HG03521 (cell line): ENCODE measurements around the gene RASGRF1.
"Not testable (repeated sequence)": the region's sequence is repeated elsewhere in the genome, so short reads cannot be mapped to it uniquely, and the experiment has no call there.

Experiments
- ATAC-seq: cut with Tn5 transposase; IDR thresholded peaks from one replicate; pipeline ENCODE4 v1.9.1; 2021; ENCODE audit warnings: mild to moderate bottlenecking, moderate library complexity; ENCODE audit not compliant: unreplicated experiment

RASGRF1 gene, protein sequence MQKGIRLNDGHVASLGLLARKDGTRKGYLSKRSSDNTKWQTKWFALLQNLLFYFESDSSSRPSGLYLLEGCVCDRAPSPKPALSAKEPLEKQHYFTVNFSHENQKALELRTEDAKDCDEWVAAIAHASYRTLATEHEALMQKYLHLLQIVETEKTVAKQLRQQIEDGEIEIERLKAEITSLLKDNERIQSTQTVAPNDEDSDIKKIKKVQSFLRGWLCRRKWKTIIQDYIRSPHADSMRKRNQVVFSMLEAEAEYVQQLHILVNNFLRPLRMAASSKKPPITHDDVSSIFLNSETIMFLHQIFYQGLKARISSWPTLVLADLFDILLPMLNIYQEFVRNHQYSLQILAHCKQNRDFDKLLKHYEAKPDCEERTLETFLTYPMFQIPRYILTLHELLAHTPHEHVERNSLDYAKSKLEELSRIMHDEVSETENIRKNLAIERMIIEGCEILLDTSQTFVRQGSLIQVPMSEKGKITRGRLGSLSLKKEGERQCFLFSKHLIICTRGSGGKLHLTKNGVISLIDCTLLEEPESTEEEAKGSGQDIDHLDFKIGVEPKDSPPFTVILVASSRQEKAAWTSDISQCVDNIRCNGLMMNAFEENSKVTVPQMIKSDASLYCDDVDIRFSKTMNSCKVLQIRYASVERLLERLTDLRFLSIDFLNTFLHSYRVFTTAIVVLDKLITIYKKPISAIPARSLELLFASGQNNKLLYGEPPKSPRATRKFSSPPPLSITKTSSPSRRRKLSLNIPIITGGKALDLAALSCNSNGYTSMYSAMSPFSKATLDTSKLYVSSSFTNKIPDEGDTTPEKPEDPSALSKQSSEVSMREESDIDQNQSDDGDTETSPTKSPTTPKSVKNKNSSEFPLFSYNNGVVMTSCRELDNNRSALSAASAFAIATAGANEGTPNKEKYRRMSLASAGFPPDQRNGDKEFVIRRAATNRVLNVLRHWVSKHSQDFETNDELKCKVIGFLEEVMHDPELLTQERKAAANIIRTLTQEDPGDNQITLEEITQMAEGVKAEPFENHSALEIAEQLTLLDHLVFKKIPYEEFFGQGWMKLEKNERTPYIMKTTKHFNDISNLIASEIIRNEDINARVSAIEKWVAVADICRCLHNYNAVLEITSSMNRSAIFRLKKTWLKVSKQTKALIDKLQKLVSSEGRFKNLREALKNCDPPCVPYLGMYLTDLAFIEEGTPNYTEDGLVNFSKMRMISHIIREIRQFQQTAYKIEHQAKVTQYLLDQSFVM (N-terminal part only)

DNA sequence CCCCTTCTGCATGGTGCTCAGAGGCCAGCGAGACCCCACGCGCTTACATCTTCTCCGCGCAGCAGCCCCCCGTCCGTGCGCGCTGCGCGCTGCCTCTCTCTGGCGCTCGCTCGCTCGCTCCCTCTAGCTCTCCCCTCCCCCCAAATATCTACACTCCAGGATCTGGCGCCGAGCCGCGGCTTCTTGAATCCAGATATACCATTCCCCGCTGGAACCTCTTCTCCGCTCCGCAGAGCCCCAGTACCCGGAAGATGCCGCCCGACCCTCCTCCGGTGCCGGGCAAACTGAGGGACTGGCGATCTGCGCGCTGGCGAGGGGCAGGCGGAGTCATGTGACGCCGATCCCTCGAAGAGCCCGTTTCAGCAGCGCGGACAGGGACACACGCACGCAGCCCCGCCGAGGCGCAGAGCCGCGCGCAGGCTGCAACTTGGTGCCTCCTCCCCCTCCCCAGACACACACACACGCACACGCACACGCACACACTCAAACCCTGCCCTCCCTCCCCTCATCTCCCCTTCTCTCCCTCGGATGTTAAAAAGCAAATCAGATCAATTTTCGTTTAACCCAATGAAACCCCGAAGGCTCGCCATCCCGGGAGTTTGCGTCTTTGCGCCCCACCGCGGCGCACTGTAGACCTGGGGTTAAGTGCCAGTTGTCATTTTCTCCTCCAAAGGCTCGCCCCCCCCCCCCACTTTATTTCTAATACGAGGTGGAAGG is at the start of gene RASGRF1:
Gene RASGRF1, minus strand, starts transcription at position 294 of the 717 bp plus-strand sequence. Its CDS starts 282 bp downstream, at position 12.
- no peak for ATAC-seq

DNA sequence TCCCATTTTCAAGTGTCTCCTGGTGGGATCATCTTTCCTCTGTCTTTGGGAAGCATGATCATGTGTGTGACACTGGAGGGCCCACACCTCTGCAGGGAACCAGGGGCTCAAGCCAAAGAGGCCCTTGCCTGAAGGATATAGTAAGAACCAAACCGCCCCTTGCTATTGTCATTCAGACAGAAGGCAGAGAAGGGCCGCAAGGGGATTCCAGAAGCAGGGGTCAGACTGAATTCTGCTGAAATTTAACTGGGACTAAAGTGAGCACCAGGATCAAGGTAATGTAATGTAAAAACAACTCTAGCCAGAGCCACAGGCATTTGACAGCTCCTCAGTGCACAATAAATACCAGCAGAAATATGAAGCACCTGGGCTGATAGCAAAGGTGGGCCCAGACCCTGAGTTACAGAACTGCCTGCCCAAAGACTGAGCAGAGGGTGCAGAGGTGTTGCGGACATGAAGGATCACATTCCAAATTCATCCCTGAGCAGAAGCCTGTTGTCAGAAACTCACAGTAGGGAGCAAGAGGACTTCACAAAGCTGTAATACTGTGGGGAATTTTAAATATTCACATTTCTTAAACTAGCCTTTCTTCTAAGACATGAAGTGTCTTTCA is 46.0 kb upstream of the RASGRF1 start:
- ATAC-seq: no peak

DNA sequence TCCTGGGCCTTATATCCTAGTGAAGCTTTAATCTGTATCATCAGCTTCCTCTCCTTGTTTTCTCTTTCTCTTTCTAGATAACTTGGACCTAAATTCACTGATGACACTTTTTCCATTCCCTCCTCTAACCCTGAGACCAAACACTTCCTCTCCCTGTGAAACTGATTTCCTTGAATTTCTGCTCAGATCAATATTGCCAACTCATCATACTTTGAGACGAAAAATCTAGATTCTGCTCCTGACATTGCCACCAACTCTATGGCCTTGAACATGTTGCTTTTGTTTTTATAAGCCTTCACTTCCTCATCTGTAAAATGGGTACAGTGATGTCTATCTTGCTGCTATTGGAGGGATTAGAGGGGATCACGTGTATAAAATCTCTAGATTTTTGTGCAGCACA is 42.7 kb upstream of the RASGRF1 start:
- no peak for ATAC-seq

DNA sequence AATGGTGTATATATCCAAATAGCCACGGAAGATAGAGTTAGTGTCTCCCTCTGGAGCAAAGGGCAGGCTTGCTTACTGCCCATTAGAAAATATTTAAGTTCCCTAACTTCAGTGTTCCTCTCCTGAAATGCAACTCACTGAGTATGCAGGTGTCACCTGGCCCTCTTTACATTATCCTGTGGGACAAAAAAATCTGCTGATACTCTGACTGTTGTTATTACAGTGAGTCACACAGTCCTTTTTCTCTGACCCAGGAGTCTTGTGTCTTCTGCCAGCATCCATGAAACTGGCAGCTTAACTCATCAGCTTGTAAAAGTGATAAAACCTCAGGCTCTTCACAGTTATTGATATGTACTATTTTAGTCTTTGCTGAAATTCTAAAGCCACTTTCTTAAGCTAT is 42.2 kb upstream of the RASGRF1 start:
- no peak for ATAC-seq

DNA sequence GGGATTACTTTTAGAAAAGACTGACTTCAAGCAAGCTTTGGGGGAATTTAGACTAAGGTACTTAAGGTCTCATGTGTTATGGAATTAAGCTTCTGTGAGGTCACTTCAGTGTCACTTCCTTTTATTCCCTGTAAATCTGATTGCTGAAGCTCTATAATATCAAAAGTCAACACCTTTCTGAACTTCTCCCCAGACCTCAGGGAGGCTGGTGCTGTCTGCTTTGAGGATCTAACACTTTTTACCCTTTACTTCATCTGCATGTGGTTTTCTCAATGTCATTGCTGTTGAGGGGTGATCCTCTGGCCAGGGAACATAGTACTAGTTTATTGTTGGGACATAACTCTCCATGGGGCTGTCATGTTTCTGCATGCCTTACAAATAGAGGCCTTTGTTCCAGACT is 41.8 kb upstream of the RASGRF1 start:
- no peak for ATAC-seq

DNA sequence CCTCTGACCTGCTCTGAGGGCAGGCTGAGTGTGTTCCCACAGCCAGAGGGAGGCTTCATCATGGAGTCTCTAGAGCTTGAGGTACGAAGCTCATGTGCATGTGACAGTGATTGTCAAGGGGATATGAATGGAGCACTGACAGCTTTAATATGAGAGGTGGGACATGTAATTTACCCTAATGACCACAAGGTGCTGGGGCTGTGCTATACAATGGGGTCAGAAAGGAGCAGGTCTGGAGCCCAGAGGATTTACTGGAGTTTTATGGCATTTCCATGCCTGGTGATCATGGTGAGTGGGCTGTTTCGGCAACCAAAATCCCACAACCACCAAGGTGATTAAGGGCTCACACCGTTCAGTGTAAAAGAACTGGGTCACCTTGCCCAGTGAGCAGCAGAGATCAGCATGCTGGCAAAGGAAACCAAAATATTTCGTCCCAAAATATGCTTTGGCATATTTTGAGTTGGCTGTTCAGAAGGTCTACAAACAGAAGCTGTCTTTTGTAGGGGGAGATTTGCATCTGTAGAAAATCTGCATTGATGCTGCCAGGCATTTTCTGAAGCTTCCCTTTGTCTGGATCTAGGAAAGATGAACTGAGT is 40.1 kb upstream of the RASGRF1 start:
- ATAC-seq: no peak

DNA sequence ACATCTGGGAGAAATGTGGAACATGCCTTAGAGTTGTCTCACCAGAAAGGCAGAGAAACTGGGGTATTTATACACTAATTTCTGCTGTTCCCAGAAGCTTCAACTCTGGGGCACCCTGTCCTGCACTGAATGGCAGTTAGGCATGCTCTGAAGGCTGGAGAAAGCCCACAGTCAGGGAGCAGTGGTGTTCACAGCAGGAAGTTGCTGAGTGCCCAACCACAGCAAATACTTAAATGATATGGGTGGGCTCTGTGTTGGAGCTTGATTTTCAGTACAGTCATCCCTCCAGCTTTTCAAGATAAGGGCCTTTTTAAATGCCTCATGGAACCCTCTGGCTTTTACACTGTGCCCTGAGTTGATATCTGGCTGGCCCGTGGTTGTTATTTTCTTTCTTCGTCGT is 38.7 kb upstream of the RASGRF1 start:
- ATAC-seq: no peak

DNA sequence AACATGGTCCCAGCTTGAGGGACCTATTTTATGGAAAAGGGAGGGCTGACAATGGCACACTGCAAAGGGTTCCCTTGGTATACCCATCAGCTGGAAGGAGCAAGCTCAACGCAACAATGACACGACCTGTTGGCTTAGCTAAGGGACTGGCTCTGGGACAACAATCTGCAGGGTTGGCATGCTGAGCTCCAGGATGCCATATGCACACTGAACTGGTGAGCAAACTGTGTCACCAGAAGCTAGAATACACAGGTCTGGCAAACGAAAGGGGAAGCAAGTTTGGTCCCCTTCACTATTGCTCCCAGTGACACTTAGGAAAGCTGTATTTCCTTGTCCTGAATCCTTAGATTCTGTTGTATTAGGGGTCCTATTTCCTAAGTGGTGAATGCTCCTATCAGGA is 38.0 kb upstream of the RASGRF1 start:
- ATAC-seq: no peak

DNA sequence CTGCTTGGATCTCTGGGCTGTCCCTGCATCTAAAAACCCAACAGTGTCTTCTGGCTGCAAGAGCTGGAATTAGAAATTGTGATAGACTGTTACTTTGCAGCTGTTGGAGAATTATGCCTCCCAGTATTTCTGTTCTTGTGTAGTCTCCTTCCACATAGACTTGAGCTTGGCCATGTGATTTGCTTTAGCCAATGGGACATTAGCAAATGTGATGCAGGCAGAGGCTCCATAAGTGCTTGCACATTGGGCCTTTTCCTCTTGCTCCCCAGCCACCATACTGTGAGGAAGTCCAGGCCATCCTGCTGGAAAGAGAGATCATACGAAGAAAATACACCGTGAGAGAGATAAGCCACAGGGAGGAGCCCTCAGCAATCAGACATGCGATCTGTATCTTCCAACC is 33.8 kb upstream of the RASGRF1 start:
- ATAC-seq: no peak

DNA sequence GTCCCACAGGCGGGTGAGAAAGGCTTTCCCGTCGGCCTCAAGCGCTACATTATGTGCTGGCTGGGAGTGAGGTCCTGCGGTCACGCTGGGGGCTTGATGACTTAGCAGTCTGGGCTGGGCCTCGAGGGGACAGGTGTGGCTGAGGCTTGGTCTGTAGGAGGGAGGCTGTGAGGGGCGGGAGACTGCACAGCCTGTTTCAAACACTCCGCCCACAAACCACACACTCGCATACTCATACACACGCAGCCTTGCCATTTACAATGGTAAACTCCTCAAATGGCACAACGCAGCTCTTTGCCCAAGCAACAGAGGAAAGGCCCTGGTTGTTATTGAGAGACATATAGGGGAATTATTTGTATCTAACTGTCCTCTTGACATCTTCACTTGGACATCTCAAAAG is 32.4 kb upstream of the RASGRF1 start:
- no peak for ATAC-seq

DNA sequence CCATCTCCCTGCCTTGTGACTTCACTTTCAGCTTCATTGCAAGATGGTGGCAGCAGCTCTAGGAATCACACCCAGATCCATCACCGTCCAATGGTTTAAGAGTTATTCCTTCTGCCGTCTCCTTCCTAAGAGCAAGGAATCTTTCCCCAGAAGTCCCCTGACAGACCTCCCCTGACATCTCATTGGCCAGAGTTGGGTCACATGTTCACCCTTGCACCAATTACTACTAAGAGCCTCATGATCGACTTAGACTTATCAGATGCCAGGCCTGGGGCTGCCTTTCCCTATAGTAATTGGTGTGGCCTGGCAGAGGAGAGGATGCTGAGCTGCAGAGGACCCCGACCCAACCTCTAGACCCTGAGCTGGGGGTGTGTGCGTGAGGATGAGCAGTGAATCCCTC is 31.8 kb upstream of the RASGRF1 start:
- ATAC-seq: no peak

DNA sequence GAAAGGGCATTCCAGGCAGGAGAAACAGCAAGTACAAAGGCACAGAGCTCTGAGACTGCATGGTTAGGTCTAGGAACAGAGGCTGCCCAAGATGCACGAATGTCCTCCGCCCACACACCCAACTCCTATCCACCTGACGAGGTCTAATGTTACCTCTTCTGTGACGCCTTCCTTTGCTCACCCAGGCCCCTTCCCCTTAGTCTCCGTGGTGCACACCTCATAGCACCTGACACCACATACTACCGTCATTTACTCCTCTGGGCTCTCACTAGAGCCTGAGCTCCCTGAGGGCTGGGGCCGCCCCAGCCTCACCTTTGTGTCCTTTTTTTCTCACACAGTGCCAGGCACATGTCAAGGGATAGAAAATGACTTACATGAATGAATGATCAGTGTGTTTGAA is 31.0 kb upstream of the RASGRF1 start:
- no peak for ATAC-seq

DNA sequence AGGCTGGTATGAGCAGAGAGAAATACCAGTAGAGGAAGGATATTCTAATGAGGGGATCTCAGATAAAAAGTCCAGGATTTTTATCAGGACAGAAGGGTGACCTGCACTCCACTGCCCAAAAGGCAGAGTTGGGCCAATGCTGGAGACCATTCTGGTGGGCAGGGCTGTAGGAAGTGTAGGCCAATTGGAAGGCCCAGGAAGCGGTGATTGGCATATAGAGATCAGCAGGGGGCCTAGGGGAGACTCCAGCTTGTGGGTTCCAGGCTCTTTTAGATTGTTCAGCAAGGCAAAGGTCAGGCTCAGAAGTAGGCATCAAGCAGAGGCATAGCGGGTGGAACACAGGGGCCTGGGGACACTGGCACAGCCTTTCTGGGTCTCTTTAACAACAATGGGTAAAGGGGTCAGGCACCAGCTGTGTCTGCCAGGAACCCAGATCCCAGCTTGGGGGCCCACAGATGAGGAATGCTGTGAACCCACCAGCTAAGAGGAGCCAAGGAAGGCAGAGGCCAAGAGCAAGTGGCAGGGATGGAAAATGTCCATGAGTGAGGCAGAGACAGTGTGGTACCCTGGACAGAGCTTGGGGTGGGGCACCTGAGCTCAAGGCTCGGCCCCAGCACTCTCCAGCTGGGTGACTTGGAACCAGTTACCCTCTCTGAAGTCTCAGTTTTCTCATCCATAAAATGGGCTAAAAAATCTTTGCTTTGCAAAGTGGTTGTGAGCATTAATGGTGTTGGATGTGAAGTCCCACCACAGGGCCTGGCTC is 27.0 kb upstream of the RASGRF1 start:
- ATAC-seq: no peak

DNA sequence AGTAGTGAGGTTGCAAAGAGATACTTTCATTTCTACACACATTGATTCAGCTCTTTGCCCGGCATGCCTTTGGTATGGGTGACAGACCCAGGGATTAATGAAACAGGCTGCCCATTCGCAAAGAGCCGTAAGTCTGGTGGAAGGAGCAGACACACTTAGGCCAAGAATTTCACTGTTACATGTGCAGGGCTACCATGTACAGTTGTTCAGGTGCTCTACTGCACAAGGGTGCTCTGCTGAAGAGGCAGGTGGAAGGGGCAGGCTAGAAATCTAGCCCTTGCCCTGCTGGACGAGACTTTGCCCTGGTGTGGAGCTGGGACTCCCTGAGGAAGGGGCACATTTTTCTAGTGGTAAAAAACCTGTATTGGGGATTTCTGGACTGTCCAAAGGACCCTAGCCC is 26.2 kb upstream of the RASGRF1 start:
- ATAC-seq: no peak

DNA sequence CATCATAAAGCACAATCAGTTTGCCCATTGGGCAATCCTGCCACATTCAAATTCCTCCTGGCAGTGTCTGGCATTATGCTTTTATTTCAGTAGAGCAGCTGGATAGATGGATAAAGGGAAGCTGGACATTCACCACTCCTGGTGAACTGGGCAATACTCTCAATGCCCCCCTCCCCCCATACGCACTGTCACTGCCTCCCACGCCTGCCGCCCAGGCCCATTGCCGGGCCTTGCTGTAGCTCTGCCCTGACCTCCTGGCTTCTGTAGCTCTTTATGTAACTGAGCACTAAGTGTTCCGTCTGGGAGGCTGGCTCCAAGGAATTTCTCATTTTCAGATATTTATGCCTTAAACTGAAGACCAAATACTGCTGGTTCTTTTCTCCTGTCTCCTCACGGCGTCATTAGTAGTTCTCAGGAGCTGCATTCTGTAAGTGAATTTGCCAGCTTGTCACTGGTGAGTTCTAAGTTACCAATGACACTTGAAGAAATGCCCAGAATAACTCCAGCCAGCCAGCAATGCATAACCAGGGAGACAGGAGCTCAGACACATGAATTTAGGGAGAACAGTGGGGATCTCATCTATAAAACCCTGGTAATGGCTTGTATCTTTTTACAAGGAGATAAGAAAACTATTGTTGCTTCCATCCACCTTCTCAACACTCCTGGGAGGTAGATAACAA is 25.5 kb upstream of the RASGRF1 start:
- no peak for ATAC-seq

DNA sequence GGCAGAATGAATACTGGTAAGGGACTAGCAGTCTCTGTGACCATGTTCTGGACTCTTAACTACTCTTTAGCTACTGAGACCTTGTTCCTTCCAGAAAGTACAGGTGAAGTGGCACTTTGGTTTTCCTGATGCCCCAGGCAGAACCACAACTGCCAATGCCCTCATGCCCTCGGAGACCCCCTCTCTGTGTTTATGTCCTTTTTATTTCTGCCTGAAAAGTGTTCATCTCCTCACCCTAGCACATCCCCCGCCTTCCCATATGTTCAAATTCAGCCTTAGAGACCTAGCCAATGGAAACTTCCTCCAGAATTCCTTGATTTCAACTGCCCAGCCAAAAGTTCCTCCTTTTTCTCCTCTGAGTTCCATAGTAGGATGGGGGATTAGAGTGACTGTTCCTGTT is 23.3 kb upstream of the RASGRF1 start:
- no peak for ATAC-seq

DNA sequence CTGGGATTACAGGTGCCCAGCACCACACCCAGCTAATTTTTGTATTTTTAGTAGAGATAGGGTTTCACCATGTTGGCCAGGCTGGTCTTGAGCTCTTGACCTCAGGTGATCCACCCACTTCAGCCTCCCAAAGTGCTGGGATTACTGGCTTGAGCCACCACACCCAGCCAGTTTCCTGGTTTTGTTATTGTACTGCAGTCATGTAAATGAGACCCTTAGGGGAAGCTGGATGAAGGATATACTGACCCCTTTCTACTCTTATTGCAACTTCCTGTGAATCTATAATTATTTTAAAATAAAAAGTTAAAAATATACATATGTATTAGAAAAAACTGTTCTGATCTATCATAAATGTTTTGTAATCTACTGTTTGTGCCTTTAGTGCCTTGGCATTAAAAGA is 20.8 kb upstream of the RASGRF1 start:
- ATAC-seq: not testable (repeated sequence)

DNA sequence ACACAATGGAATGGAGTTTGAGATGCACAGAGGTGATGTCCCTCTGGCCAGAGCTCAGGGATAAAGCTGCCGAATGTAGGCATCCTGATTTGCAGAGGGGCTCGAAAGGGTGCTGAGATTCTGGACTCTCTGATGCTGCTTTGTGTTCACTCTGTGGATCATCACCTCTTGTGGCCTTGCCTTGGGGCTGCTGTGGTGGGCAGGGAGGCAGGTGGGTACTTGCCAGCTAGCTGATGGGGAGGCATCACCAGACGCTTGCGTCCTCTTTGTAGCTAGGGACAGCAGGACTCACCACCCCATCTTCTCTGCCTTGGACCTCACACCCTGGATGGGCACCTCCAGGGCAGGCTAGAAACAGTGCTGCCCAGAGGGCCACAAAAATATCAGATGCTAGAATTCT is 14.6 kb upstream of the RASGRF1 start:
- ATAC-seq: no peak

DNA sequence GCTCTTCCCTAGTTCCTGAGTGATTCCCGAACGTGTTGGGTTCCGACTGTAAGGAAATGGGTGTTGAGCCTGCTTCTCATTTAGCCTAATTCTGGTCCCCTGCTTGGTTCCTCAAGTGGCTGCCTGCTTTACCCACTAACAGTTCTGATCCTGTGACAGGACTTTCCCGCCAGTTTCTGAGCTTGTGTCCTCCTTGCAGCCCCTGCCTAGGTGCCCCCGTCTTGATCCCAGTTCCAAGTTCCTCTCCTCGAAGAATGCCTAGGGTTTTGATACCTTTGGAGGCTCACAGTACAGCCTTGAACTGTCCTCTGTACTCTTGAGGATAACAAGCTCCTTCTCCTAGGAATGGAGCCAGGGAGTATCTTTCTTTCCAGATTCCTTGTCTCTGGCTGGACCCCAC is 12.0 kb upstream of the RASGRF1 start:
- no peak for ATAC-seq
